Neural cell (in vitro differentiated cells): ENCODE measurements around the gene UBASH3A.

Experiments
- CTCF ChIP-seq: fragments of 450-650 bp; IDR thresholded peaks from 2 replicates; pipeline ENCODE4 v1.5.1; 2014; ENCODE audit warnings: antibody characterized with exemption, mild to moderate bottlenecking, moderate library complexity; ENCODE audit not compliant: poor library complexity, severe bottlenecking
- EP300 ChIP-seq: fragments of 450-650 bp; conservative IDR thresholded peaks from 2 replicates; pipeline ENCODE4 v1.6.1; 2014; ENCODE audit warnings: antibody characterized with exemption, mild to moderate bottlenecking, moderate library complexity; ENCODE audit not compliant: poor library complexity, severe bottlenecking
- EZH2 ChIP-seq: fragments of 200-600, 300-800 bp; shearing (Covaris generic), sonication (generic); IDR thresholded peaks from 2 replicates; pipeline ENCODE4 v1.6.1; 2014; ENCODE audit warnings: antibody characterized with exemption, low read length, borderline replicate concordance, mild to moderate bottlenecking; ENCODE audit not compliant: insufficient read depth, poor library complexity, severe bottlenecking
- TAF1 ChIP-seq: IDR thresholded peaks from 2 replicates; pipeline ENCODE4 v1.6.1; 2012; ENCODE audit warnings: low read depth

- no peak for TF ChIP-seq CTCF
- no peak for TF ChIP-seq EZH2
- no peak for TF ChIP-seq EP300
- TF ChIP-seq TAF1, result no peak
Observed at GRCh38 chr21:42455196-42455595, 51.5 kb downstream of the UBASH3A start.
